AG10803 (cell line): ENCODE measurements around the gene C2CD3.

Source experiments
- DNase-seq: peaks from one replicate; pipeline ENCODE4 v3.0.0; 2010; ENCODE audit warnings: low read depth
- H3K4me3 ChIP-seq: 2 replicates; pipeline ENCODE4 v1.5.1; 2011; ENCODE audit warnings: mild to moderate bottlenecking, low read length, control low read depth
- TF ChIP-seq, protein P1 (sequence below): conservative IDR thresholded peaks from 2 replicates; pipeline ENCODE4 v1.5.1; 2011; ENCODE audit warnings: mild to moderate bottlenecking, low read length, control low read depth, inconsistent platforms

The C2CD3 gene, protein sequence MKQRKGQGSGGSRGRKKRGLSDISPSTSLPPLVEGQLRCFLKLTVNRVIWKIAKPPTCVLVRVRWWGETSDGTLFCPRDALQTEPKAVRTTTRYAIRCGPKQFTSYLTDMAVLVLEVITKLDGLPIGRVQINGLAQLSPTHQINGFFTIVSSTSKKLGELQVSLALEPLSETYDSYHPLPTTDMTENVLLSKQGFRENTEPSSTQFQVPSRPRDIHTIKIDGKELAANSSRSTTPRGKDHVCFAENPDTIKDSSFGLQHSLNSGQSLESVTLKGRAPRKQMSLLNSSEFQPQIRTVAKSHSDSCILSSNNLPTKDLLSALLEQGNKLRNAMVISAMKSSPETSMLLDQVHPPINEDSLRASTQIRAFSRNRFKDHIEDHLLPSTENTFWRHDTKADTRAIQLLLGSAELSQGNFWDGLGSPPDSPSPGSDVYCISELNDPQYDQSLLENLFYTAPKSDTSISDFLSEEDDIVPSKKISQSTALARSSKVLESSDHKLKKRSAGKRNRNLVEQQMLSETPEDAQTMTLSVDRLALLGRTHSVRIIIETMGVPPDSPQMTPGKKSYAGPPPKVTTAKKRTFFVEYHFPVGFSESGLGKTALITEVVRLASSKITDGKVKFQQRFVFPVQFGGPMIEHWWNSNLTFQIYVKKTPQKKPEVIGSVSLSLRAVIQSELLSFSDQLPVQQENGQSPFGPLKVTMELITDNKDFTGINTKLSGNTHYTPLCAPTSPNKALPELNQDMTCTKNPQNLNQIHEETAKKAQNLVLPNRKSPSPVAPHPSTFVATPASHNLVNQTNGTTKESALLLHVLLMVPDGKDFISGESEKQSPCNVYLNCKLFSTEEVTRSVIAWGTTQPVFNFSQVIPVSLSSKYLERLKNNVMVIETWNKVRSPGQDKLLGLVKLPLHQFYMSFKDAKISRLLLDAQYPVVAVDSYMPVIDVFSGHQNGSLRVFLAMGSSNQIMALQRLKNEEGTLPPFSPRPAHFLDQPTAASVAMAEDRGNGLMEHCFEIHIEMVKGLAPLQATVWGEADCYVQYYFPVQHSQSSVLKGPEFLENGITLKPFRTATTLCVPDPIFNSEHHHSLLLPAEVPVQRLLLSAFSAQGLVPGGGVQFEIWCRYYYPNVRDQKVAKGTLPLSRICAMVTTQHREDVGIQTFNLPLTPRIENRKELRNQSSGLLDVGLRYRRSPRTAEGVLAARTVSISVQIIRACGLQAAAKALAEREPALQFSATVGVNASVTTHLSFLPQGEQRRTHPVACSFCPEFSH (N-terminal part only)

GRCh38 chr11:74170694-74171629 is at the start of gene C2CD3, which contains the start of gene PPME1:
Gene C2CD3, minus strand, starts transcription at chr11:74171002. Its CDS starts 210 bp downstream, at chr11:74170792.
Gene PPME1, plus strand, starts transcription at chr11:74171289. Its CDS starts 133 bp downstream, at chr11:74171422.
- peak within 1 kb of the TSS; percentile 98 for H3K4me3 ChIP-seq

DNA sequence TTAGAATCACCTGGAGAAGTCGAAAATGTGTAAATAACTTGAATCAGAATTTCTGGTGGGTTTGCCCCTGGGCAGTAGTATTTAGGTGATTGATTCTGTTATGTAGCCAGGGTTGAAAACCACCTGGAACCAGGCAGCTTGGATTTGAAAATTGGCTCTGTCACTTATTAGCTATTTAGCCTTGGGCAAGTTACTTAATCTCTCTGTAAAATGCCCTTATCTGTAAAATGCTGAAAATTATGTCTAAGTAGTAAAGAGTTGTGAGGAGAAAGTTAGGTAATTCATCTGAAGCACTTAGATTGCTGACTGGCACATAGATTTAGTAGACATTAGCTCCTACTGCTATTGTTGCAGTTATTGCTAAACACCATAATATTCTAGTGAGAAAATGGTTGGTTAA is 49.6 kb upstream of the C2CD3 start:
- DNase-seq, result no peak
- no peak overlapping the region for H3K4me3 ChIP-seq
- TF ChIP-seq, protein P1, sequence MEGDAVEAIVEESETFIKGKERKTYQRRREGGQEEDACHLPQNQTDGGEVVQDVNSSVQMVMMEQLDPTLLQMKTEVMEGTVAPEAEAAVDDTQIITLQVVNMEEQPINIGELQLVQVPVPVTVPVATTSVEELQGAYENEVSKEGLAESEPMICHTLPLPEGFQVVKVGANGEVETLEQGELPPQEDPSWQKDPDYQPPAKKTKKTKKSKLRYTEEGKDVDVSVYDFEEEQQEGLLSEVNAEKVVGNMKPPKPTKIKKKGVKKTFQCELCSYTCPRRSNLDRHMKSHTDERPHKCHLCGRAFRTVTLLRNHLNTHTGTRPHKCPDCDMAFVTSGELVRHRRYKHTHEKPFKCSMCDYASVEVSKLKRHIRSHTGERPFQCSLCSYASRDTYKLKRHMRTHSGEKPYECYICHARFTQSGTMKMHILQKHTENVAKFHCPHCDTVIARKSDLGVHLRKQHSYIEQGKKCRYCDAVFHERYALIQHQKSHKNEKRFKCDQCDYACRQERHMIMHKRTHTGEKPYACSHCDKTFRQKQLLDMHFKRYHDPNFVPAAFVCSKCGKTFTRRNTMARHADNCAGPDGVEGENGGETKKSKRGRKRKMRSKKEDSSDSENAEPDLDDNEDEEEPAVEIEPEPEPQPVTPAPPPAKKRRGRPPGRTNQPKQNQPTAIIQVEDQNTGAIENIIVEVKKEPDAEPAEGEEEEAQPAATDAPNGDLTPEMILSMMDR, result no peak

More at GRCh38 chr11:74170694-74171629, at the start of gene C2CD3, which contains the start of gene PPME1:
- peak; percentile 99 for DNase-seq
- TF ChIP-seq, protein P1, result peak; percentile 46

GRCh38 chr11:74212533-74212932 is 41.7 kb upstream of the C2CD3 start:
- TF ChIP-seq, protein P1, result no peak
- no peak overlapping the region for H3K4me3 ChIP-seq
- DNase-seq, result peak; percentile 4

DNA sequence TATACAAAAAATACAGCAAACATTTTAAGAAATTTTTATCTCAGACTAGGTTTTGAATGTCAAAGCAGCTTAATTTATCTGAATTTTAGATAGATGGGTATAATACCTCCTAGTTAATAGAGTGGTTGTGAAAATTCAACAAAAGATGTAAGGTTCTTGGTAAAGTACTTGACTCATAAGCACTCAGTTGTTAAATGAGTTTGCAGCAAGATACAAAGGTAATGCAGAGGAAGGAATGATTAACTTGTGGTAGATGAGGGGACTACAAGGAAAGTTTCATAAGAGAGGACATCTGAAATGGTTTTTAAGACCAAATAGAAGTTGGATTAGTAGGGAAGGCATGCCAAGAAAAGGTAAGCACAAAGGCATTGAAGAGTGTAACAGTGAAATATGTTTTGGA is 37.7 kb upstream of the C2CD3 start:
- no peak for DNase-seq
- TF ChIP-seq, protein P1, result no peak

GRCh38 chr11:74206746-74207145 is 35.9 kb upstream of the C2CD3 start:
- TF ChIP-seq, protein P1, result no peak
- no peak for DNase-seq
- H3K4me3 ChIP-seq, result no peak overlapping the region

More for the DNA sequence above, 37.7 kb upstream of the C2CD3 start:
- H3K4me3 ChIP-seq, result no peak overlapping the region

GRCh38 chr11:74205181-74205580 is 34.4 kb upstream of the C2CD3 start:
- DNase-seq, result no peak
- TF ChIP-seq, protein P1, result no peak
- H3K4me3 ChIP-seq, result no peak overlapping the region
